ENCODE measurements around the gene CORIN. TPM values are rescaled to one million over a fixed set of nuclear protein-coding genes. Genes with fewer than 3 reads are reported as not detected.

Gene CORIN
- total and polyA plus RNA-seq, 2 experiments from 2014 or later: not detected

GRCh38 chr4:47590325-47590724 is 247.5 kb downstream of the CORIN start (continued):
- TF ChIP-seq, protein P1, sequence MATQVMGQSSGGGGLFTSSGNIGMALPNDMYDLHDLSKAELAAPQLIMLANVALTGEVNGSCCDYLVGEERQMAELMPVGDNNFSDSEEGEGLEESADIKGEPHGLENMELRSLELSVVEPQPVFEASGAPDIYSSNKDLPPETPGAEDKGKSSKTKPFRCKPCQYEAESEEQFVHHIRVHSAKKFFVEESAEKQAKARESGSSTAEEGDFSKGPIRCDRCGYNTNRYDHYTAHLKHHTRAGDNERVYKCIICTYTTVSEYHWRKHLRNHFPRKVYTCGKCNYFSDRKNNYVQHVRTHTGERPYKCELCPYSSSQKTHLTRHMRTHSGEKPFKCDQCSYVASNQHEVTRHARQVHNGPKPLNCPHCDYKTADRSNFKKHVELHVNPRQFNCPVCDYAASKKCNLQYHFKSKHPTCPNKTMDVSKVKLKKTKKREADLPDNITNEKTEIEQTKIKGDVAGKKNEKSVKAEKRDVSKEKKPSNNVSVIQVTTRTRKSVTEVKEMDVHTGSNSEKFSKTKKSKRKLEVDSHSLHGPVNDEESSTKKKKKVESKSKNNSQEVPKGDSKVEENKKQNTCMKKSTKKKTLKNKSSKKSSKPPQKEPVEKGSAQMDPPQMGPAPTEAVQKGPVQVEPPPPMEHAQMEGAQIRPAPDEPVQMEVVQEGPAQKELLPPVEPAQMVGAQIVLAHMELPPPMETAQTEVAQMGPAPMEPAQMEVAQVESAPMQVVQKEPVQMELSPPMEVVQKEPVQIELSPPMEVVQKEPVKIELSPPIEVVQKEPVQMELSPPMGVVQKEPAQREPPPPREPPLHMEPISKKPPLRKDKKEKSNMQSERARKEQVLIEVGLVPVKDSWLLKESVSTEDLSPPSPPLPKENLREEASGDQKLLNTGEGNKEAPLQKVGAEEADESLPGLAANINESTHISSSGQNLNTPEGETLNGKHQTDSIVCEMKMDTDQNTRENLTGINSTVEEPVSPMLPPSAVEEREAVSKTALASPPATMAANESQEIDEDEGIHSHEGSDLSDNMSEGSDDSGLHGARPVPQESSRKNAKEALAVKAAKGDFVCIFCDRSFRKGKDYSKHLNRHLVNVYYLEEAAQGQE (IDR thresholded peaks at IDR 0.05; ENCODE audit: unreplicated experiment): no peak
- TF ChIP-seq ZNF114 (CRISPR knock-in tag; IDR thresholded peaks at IDR 0.05) (no peak), EZH2phosphoT487 (IDR thresholded peaks at IDR 0.05; ENCODE audit: unreplicated experiment) (no peak), CREB1 (CRISPR knock-in tag; IDR thresholded peaks at IDR 0.05; ENCODE audit: low read depth) (no peak), JUNB (IDR thresholded peaks at IDR 0.05; ENCODE audit: unreplicated experiment) (no peak), STAT1 (IDR thresholded peaks at IDR 0.05; ENCODE audit: unreplicated experiment) (no peak), ZNF331 (CRISPR knock-in tag; IDR thresholded peaks at IDR 0.05; ENCODE audit: low read depth) (no peak), EZH2 (IDR thresholded peaks at IDR 0.05; ENCODE audit: low read depth, unreplicated experiment) (no peak)
- TF ChIP-seq, protein P2, sequence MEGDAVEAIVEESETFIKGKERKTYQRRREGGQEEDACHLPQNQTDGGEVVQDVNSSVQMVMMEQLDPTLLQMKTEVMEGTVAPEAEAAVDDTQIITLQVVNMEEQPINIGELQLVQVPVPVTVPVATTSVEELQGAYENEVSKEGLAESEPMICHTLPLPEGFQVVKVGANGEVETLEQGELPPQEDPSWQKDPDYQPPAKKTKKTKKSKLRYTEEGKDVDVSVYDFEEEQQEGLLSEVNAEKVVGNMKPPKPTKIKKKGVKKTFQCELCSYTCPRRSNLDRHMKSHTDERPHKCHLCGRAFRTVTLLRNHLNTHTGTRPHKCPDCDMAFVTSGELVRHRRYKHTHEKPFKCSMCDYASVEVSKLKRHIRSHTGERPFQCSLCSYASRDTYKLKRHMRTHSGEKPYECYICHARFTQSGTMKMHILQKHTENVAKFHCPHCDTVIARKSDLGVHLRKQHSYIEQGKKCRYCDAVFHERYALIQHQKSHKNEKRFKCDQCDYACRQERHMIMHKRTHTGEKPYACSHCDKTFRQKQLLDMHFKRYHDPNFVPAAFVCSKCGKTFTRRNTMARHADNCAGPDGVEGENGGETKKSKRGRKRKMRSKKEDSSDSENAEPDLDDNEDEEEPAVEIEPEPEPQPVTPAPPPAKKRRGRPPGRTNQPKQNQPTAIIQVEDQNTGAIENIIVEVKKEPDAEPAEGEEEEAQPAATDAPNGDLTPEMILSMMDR (conservative IDR thresholded peaks at IDR 0.05; ENCODE audit: low read depth in 2 of 2): no peak

DNA sequence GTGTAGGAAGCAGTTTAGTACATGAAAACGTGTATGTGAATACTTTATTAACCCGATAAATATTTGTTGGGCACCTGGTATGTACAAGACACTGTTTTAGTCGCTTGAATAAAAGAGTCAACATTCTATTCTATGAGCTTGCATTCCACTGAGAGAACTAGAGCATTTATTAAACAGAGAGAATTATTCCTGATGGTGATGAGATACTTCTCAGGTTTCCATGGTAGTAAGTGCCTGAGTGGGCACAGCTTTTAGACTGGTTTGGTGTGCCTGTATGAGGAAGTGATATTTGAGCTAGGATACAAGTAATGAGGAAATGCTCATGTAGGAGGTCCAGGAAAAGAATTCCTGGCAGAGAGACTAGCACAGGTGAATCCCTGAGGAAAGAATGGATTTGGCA is 258.6 kb downstream of the CORIN start:
- H3K4me1 ChIP-seq (ENCODE audit: insufficient read depth): no peaks in the 10 kb centered on the region
- Mint-ChIP-seq H3K4me3 (no peak overlapping the region), H3K9me3 (no peaks in the 10 kb centered on the region), H3K27me3 (ENCODE audit: insufficient read depth, low read depth, poor library complexity) (no peaks in the 10 kb centered on the region), H3K4me1 (no peaks in the 10 kb centered on the region), H3K27ac (no peak overlapping the region), H3K36me3 (ENCODE audit: low read depth) (no peaks in the 10 kb centered on the region)
- DNase-seq (ENCODE audit: low spot score): no peak
- no peak overlapping the region for H3K27ac ChIP-seq (ENCODE audit: low read depth)
- H2AFZ ChIP-seq: no peak overlapping the region
- H3K9me2 ChIP-seq (ENCODE audit: insufficient read depth): 0 out of 2 replicates have a peak, but pooled peaks cover 3% of the 10 kb centered on the region
- H3K27me3 ChIP-seq (ENCODE audit: insufficient read depth): no peaks in the 10 kb centered on the region
- no peak overlapping the region for H3K4me2 ChIP-seq
- no peaks in the 10 kb centered on the region for H3K79me2 ChIP-seq (replicated peaks; ENCODE audit: insufficient read depth)
- no peak for ATAC-seq
- H3K36me3 ChIP-seq (ENCODE audit: insufficient read depth): no peaks in the 10 kb centered on the region
- no peaks in the 10 kb centered on the region for H3F3A ChIP-seq (replicated peaks; ENCODE audit: low read depth)
- H4K20me1 ChIP-seq (replicated peaks; ENCODE audit: insufficient read depth): no peaks in the 10 kb centered on the region
- H3K4me3 ChIP-seq: no peak overlapping the region
- TF ChIP-seq EZH2phosphoT487 (IDR thresholded peaks at IDR 0.05; ENCODE audit: unreplicated experiment) (no peak), STAT1 (IDR thresholded peaks at IDR 0.05; ENCODE audit: unreplicated experiment) (no peak), EZH2 (IDR thresholded peaks at IDR 0.05; ENCODE audit: low read depth, unreplicated experiment) (no peak), NANOG (IDR thresholded peaks at IDR 0.05; ENCODE audit: borderline replicate concordance) (no peak), ZNF331 (CRISPR knock-in tag; IDR thresholded peaks at IDR 0.05; ENCODE audit: low read depth) (no peak), ZNF114 (CRISPR knock-in tag; IDR thresholded peaks at IDR 0.05) (no peak), CREB1 (CRISPR knock-in tag; IDR thresholded peaks at IDR 0.05; ENCODE audit: low read depth) (no peak), JUNB (IDR thresholded peaks at IDR 0.05; ENCODE audit: unreplicated experiment) (no peak)
- TF ChIP-seq, protein P3, sequence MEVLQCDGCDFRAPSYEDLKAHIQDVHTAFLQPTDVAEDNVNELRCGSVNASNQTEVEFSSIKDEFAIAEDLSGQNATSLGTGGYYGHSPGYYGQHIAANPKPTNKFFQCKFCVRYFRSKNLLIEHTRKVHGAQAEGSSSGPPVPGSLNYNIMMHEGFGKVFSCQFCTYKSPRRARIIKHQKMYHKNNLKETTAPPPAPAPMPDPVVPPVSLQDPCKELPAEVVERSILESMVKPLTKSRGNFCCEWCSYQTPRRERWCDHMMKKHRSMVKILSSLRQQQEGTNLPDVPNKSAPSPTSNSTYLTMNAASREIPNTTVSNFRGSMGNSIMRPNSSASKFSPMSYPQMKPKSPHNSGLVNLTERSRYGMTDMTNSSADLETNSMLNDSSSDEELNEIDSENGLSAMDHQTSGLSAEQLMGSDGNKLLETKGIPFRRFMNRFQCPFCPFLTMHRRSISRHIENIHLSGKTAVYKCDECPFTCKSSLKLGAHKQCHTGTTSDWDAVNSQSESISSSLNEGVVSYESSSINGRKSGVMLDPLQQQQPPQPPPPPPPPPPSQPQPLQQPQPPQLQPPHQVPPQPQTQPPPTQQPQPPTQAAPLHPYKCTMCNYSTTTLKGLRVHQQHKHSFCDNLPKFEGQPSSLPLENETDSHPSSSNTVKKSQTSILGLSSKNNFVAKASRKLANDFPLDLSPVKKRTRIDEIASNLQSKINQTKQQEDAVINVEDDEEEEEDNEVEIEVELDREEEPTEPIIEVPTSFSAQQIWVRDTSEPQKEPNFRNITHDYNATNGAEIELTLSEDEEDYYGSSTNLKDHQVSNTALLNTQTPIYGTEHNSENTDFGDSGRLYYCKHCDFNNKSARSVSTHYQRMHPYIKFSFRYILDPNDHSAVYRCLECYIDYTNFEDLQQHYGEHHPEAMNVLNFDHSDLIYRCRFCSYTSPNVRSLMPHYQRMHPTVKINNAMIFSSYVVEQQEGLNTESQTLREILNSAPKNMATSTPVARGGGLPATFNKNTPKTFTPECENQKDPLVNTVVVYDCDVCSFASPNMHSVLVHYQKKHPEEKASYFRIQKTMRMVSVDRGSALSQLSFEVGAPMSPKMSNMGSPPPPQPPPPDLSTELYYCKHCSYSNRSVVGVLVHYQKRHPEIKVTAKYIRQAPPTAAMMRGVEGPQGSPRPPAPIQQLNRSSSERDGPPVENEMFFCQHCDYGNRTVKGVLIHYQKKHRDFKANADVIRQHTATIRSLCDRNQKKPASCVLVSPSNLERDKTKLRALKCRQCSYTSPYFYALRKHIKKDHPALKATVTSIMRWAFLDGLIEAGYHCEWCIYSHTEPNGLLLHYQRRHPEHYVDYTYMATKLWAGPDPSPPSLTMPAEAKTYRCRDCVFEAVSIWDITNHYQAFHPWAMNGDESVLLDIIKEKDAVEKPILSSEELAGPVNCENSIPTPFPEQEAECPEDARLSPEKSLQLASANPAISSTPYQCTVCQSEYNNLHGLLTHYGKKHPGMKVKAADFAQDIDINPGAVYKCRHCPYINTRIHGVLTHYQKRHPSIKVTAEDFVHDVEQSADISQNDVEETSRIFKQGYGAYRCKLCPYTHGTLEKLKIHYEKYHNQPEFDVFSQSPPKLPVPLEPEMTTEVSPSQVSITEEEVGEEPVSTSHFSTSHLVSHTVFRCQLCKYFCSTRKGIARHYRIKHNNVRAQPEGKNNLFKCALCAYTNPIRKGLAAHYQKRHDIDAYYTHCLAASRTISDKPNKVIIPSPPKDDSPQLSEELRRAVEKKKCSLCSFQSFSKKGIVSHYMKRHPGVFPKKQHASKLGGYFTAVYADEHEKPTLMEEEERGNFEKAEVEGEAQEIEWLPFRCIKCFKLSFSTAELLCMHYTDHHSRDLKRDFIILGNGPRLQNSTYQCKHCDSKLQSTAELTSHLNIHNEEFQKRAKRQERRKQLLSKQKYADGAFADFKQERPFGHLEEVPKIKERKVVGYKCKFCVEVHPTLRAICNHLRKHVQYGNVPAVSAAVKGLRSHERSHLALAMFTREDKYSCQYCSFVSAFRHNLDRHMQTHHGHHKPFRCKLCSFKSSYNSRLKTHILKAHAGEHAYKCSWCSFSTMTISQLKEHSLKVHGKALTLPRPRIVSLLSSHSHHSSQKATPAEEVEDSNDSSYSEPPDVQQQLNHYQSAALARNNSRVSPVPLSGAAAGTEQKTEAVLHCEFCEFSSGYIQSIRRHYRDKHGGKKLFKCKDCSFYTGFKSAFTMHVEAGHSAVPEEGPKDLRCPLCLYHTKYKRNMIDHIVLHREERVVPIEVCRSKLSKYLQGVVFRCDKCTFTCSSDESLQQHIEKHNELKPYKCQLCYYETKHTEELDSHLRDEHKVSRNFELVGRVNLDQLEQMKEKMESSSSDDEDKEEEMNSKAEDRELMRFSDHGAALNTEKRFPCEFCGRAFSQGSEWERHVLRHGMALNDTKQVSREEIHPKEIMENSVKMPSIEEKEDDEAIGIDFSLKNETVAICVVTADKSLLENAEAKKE (CRISPR knock-in tag; IDR thresholded peaks at IDR 0.05): no peak

Measured in GM23338 (cell line).